HepG2 (cell line): ENCODE results near the gene SNAPC4. TPM values are rescaled to one million over a fixed set of nuclear protein-coding genes. Genes with fewer than 3 reads are reported as not detected.
A peak's percentile ranks its signal among the peaks of the same experiment; 100 is the strongest.

Source experiments
- ATAC-seq: fragments of 200-7000 bp; cut with Tn5 transposase; 3 replicates; pipeline ENCODE4 v1.9.1; 2020; ENCODE audit warnings: mild to moderate bottlenecking, moderate library complexity
- BruUV-seq: library from RNA; stranded (reverse); fragments of 400-500 nt; replicated peaks from 2 replicates; lab custom pipeline; 2021; lab: Mats Ljungman, UMichigan
- CTCF ChIA-PET: fragments of 300-600 bp; formaldehyde crosslinking; extraction: SDS; loops from one replicate; lab custom pipeline; 2021; ENCODE audit warnings: low total read pairs, inconsistent platforms, low intra/inter-chr PET ratio; lab: Yijun Ruan, JAX
- POLR2A ChIA-PET: fragments of 350-600 bp; sonication (Branson Sonifier 250); formaldehyde crosslinking; loops from one replicate; lab custom pipeline; 2020; ENCODE audit warnings: antibody characterized with exemption, inconsistent platforms; lab: Yijun Ruan, JAX
- DNase-seq: peaks from one replicate; pipeline ENCODE4 v3.0.0-alpha.2; 2015; ENCODE audit warnings: low spot score
- FAIRE-seq: peaks from 3 replicates; lab custom pipeline; 2011; peaks lifted over from hg19 to GRCh38; lab: Jason Lieb, UNC
- H2AFZ ChIP-seq: one replicate; pipeline ENCODE4 v1.6.1; 2011; ENCODE audit warnings: low read length, inconsistent platforms
- H3K27ac ChIP-seq: fragments of 300-600 bp; 3 replicates; pipeline ENCODE4 v1.8.0; 2011; ENCODE audit warnings: mixed run types, mild to moderate bottlenecking, mixed read lengths, low read length, inconsistent platforms; ENCODE audit not compliant: insufficient read depth; ENCODE audit errors: extremely low read length
- H3K27me3 ChIP-seq, 2 experiments: fragments of 200-600 bp in 1 of 2; 2 replicates in 1 of 2; 3 replicates in 1 of 2; pipeline versions ENCODE4 v1.6.0 to v1.8.0; 2011; ENCODE audit warnings: low read length in 2 of 2, mild to moderate bottlenecking in 2 of 2, moderate library complexity in 2 of 2, inconsistent platforms in 1 of 2; ENCODE audit not compliant: insufficient read depth in 2 of 2, control insufficient read depth in 1 of 2
- H3K36me3 ChIP-seq, 2 experiments: fragments of 200-600 bp in 1 of 2; replicated peaks in 1 of 2; 2 replicates in 1 of 2; 3 replicates in 1 of 2; pipeline versions ENCODE4 v1.5.1 to v1.8.0; 2011; ENCODE audit warnings: low read length in 2 of 2, inconsistent platforms in 1 of 2; ENCODE audit not compliant: insufficient read depth in 2 of 2, control insufficient read depth in 1 of 2
- H3K4me1 ChIP-seq: 2 replicates; pipeline ENCODE4 v1.5.1; 2012; ENCODE audit warnings: low read length, inconsistent platforms; ENCODE audit not compliant: insufficient read depth
- H3K4me2 ChIP-seq: 2 replicates; pipeline ENCODE4 v1.6.0; 2011; ENCODE audit warnings: low read depth, low read length, inconsistent platforms
- H3K4me3 ChIP-seq, 3 experiments: fragments of 200-600 bp in 1 of 3; sonication (generic), shearing (Covaris generic) in 1 of 3; replicated peaks in 1 of 3; 2 replicates each; pipeline ENCODE4 v1.5.1; 2011 to 2016; ENCODE audit warnings: low read length in 3 of 3, inconsistent platforms in 2 of 3, low read depth in 2 of 3, mild to moderate bottlenecking in 2 of 3, control low read depth in 1 of 3, mixed read lengths in 1 of 3; ENCODE audit not compliant: insufficient read depth in 1 of 3
- H3K79me2 ChIP-seq: one replicate; pipeline ENCODE4 v1.6.1; 2011; ENCODE audit warnings: low read length, inconsistent platforms; ENCODE audit not compliant: insufficient read depth
- H3K9ac ChIP-seq: 2 replicates; pipeline ENCODE4 v1.6.0; 2011; ENCODE audit warnings: mild to moderate bottlenecking, low read depth, low read length, inconsistent platforms; ENCODE audit not compliant: insufficient read depth
- H3K9me3 ChIP-seq: 2 replicates; pipeline ENCODE4 v1.5.1; 2012; ENCODE audit warnings: mild to moderate bottlenecking, low read length
- H4K20me1 ChIP-seq: 2 replicates; pipeline ENCODE4 v1.6.0; 2011; ENCODE audit warnings: inconsistent platforms, mild to moderate bottlenecking, low read length, moderate library complexity; ENCODE audit not compliant: insufficient read depth
- AHDC1 ChIP-seq: sonication (generic); formaldehyde crosslinking; IDR thresholded peaks from 2 replicates; pipeline ENCODE4 v1.5.1; 2020; ENCODE audit warnings: mild to moderate bottlenecking, missing genetic modification reagents, borderline replicate concordance
- ELF4 ChIP-seq: sonication (generic); formaldehyde crosslinking; IDR thresholded peaks from 2 replicates; pipeline ENCODE4 v1.5.0; 2020; ENCODE audit warnings: missing genetic modification reagents, mild to moderate bottlenecking, moderate library complexity, borderline replicate concordance
- GABPB1 ChIP-seq: IDR thresholded peaks from 2 replicates; pipeline ENCODE4 v1.6.1; 2016; ENCODE audit warnings: mild to moderate bottlenecking, missing genetic modification reagents, moderate library complexity, missing compliant biosample characterization
- GLI4 ChIP-seq: sonication (generic); formaldehyde crosslinking; IDR thresholded peaks from 2 replicates; pipeline ENCODE4 v1.5.1; 2020; ENCODE audit warnings: missing genetic modification reagents, mild to moderate bottlenecking, moderate library complexity, borderline replicate concordance
- RBFOX2 ChIP-seq: fragments of 200-400 bp; formaldehyde crosslinking; IDR thresholded peaks from 2 replicates; pipeline ENCODE4 v1.6.1; 2017; ENCODE audit warnings: low read depth, mild to moderate bottlenecking, low read length
- SIX1 ChIP-seq: sonication (generic); formaldehyde crosslinking; IDR thresholded peaks from 2 replicates; pipeline ENCODE4 v1.4.0; 2020; ENCODE audit warnings: missing genetic modification reagents, borderline replicate concordance
- SP5 ChIP-seq: IDR thresholded peaks from 2 replicates; pipeline ENCODE4 v1.6.1; 2016; ENCODE audit warnings: low read depth, borderline replicate concordance
- SSRP1 ChIP-seq: IDR thresholded peaks from 2 replicates; pipeline ENCODE4 v1.6.1; 2016; ENCODE audit warnings: control low read depth
- ZNF234 ChIP-seq: sonication (generic); formaldehyde crosslinking; conservative IDR thresholded peaks from 2 replicates; pipeline ENCODE4 v1.5.1; 2020; ENCODE audit warnings: mild to moderate bottlenecking, missing genetic modification reagents
- ZNF781 ChIP-seq: sonication (generic); formaldehyde crosslinking; IDR thresholded peaks from 2 replicates; pipeline ENCODE4 v1.5.1; 2020; ENCODE audit warnings: borderline replicate concordance, mild to moderate bottlenecking, missing genetic modification reagents; ENCODE audit errors: not compliant biosample characterization
- ZSCAN12 ChIP-seq: sonication (generic); formaldehyde crosslinking; IDR thresholded peaks from 2 replicates; pipeline ENCODE4 v1.9.0; 2021; ENCODE audit warnings: mild to moderate bottlenecking, missing genetic modification reagents
- WGBS: methylation state at CpG from one replicate; pipeline ENCODE4 v1.1.6; 2017; ENCODE audit warnings: low lambda C conversion rate; 5-methylcytosine and 5-hydroxymethylcytosine counted together
- in situ Hi-C: cut with HindIII; loops from 2 replicates; pipeline ENCODE4 v1.10.0; 2017; ENCODE audit warnings: low pct_unique_long_range_greater_than_20kb; ENCODE audit not compliant: extremely low pct_ligation_motif_present
- intact Hi-C: fragments of 100-400 bp; cut with micrococcal nuclease; formaldehyde crosslinking; loops from one replicate; pipeline ENCODE4 v1.10.0; 2022; ENCODE audit not compliant: unreplicated experiment
- polyA plus RNA-seq, 8 experiments: library from polyadenylated mRNA; depleted of rRNA in 3 of 8; stranded (reverse) in 7 of 8; unstranded in 1 of 8; fragments of >200 nt; fragmentation: Illumina TruSeq in 4 of 8; extraction: Trizol in 4 of 8; gene quantifications; 2 replicates each; pipeline versions ENCODE4 v1.2.1 to v1.2.3, GENCODE V29; 2011 to 2016; ENCODE audit warnings: low read depth in 4 of 8, missing spikeins in 1 of 8, mixed read lengths in 1 of 8; ENCODE audit not compliant: insufficient read depth in 1 of 8
- total RNA-seq, 5 experiments: library from RNA; depleted of rRNA; stranded (reverse); fragments of >200 nt; fragmentation: Illumina TruSeq; extraction: Trizol; gene quantifications; 2 replicates each; pipeline ENCODE4 v1.2.3, GENCODE V29; 2016; ENCODE audit warnings: low read depth in 1 of 5

The SNAPC4 gene
- total and polyA plus RNA-seq, 2 of the 13 experiments (the other 11 are each of a cell fraction or from before 2014, with no cell fraction given) = 2.0 to 6.0 TPM

- ATAC-seq (no peak; the same call in 2 of the 3 replicates), FAIRE-seq (no peak), DNase-seq (no peak)
- Histone ChIP-seq H3K79me2 (no peaks in the 10 kb centered on the region), H3K27me3 (no peaks in the 10 kb centered on the region), H4K20me1 (0 out of 2 replicates have a peak, but pooled peaks cover 2% of the 10 kb centered on the region), H2AFZ (no peak overlapping the region), H3K4me2 (no peak overlapping the region), H3K27ac (no peak overlapping the region), H3K9ac (no peak overlapping the region), H3K9me3 (no peaks in the 10 kb centered on the region), H3K4me1 (no peaks in the 10 kb centered on the region; the same call in 1 of the 2 replicates), H3K36me3 (peaks cover 33 to 76% of the 10 kb centered on the region in 2 experiments; a peak in 4 of 5 replicates), H3K4me3 (no peak overlapping the region)
- POLR2A ChIA-PET = no interaction called here
- BruUV-seq = no TSS peak
- intact Hi-C loops = no loop called here
- 97% methylated on average over 12 of the region's 28 CpGs for WGBS
- TF ChIP-seq ZSCAN12 (CRISPR knock-in tag) (no peak), RBFOX2 (0 out of 2 replicates have a peak, but pooled peaks have one; percentile 18)
- CTCF ChIA-PET = no interaction called here
- in situ Hi-C loops = no loop called here
These were observed 8.0 kb downstream of the SNAPC4 start for GRCh38 chr9:136391737-136392537.

GRCh38 chr9:136389396-136389795 is 10.6 kb downstream of the SNAPC4 start:
- no peak for FAIRE-seq
- Histone ChIP-seq H3K27ac (no peak overlapping the region), H3K9ac (no peak overlapping the region), H3K27me3 (no peaks in the 10 kb centered on the region), H3K79me2 (no peaks in the 10 kb centered on the region), H3K4me3 (no peak overlapping the region), H4K20me1 (no peaks in the 10 kb centered on the region), H3K9me3 (no peaks in the 10 kb centered on the region), H3K4me2 (no peak overlapping the region), H2AFZ (no peak overlapping the region), H3K36me3 (peaks cover 19 to 68% of the 10 kb centered on the region in 2 experiments; a peak in 4 of 5 replicates), H3K4me1 (no peaks in the 10 kb centered on the region)
- POLR2A ChIA-PET = no interaction called here
- DNase-seq = no peak
- ATAC-seq = no peak
- CTCF ChIA-PET = no interaction called here
- no TSS peak for BruUV-seq
- 97% methylated on average over 14 of the region's 14 CpGs for WGBS
- in situ Hi-C loops = no loop called here
- TF ChIP-seq ZNF781 = no peak
- TF ChIP-seq GLI4 (CRISPR knock-in tag) = no peak
- TF ChIP-seq ELF4 (CRISPR knock-in tag) = no peak
- TF ChIP-seq SSRP1 (CRISPR knock-in tag) = no peak
- TF ChIP-seq AHDC1 (CRISPR knock-in tag) = no peak
- TF ChIP-seq GABPB1 = no peak
- no peak for TF ChIP-seq SP5 (CRISPR knock-in tag)
- TF ChIP-seq ZNF234 (CRISPR knock-in tag) = no peak
- TF ChIP-seq SIX1 (CRISPR knock-in tag) = no peak
- TF ChIP-seq, all 625 proteins: peak for 0
- intact Hi-C loops = no loop called here
